ENCODE results near the gene SDCCAG8.

DNA sequence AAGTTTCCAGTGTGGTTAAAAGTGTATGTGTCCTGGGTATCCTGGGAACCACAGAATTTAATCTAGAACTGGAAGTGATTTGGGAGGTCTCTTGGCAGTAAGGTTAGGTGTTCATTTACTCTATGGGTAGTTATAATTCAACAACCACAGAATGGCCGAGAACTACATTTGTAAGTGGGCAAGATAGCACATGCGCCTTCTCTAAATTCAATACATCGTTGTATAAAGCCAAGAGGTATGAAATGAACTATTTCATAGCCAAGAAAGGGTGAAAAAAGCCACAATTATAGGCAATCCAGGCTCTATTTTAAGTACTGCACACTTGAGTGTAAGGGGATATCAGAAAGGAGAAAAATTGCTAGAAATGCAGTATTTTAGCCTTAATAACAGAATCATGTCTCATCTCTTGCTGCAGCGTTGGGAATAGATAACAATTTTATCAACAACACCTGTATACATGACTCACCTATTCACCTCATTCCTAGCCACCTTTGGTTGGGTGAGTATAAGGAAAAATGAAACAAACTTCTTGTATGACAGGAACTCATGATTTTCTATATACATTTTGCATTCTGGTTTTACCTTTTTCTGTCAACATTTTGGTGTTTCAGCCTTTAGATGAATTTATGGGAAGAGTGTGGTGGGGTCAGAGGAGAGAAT, 4.5 kb downstream of the SDCCAG8 start:
- no peak for TF ChIP-seq CEBPB (IDR thresholded peaks at IDR 0.05; ENCODE audit: low read depth, low read length)
- TF ChIP-seq HDAC6 (IDR thresholded peaks at IDR 0.05; ENCODE audit: low read depth, low read length) = no peak
- TF ChIP-seq POLR2A (IDR thresholded peaks at IDR 0.05; ENCODE audit: control extremely low read depth in 1 of 2, low read depth in 2 of 2, low read length in 2 of 2) = no peak
- no peak for TF ChIP-seq PHF8 (conservative IDR thresholded peaks at IDR 0.05; ENCODE audit: low read depth, low read length)
- TF ChIP-seq CTCF (IDR thresholded peaks at IDR 0.05; ENCODE audit: control extremely low read depth in 1 of 3, insufficient read depth in 1 of 3, low read depth in 1 of 3, low read length in 3 of 3) = no peak
- TF ChIP-seq SP2 (IDR thresholded peaks at IDR 0.05; ENCODE audit: low read length) = no peak

Measured in H1 (cell line).